Activated CD4-positive, alpha-beta T cell treated with anti-CD3 and anti-CD28 coated beads, Interleukin-10, Interleukin-2, amounts not matched to agents 100 ng/mL and 50 ng/mL, durations not matched to agents 16 hours and 8 hours (primary cell): ENCODE results near the gene RFPL3.
"Not testable (repeated sequence)": the region's sequence is repeated elsewhere in the genome, so short reads cannot be mapped to it uniquely, and the experiment has no call there.

ENCODE experiments used
- DNase-seq: peaks from one replicate; pipeline ENCODE4 v3.0.0-alpha.2; 2020

The RFPL3 gene

DNA sequence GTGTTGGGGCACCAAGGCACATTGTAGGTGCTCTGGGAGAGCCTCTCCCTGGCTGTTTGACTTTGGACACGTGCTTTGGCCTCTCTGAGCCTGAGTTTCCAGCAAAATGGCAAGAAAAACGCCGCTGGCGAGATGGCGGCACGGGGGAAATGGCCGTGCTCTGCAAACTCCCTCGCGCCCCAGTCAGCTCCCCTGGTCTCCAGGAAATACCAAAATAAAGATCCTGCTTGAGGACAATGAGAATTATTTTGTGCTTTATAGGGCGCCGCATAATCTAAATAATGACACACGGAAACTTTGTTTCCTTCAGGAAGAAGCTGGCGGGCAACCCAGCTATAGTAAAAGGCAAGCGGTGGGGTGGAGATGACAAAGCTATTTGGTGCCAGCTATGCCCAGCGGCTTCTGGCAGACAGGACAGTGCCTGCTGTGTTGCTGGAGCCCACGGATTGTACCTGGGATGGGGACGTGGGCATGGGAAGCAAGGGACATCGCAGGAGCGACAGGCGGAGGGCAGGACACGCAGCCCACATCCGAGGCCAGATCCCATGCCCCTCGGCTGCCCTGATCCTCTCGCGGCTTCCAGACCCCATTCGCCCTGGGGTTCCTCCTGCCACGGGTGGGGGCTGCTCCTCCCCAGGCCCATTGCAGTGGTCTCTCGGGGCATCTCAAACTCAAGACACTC is 26.3 kb upstream of the RFPL3 start:
- DNase-seq: no peak

DNA sequence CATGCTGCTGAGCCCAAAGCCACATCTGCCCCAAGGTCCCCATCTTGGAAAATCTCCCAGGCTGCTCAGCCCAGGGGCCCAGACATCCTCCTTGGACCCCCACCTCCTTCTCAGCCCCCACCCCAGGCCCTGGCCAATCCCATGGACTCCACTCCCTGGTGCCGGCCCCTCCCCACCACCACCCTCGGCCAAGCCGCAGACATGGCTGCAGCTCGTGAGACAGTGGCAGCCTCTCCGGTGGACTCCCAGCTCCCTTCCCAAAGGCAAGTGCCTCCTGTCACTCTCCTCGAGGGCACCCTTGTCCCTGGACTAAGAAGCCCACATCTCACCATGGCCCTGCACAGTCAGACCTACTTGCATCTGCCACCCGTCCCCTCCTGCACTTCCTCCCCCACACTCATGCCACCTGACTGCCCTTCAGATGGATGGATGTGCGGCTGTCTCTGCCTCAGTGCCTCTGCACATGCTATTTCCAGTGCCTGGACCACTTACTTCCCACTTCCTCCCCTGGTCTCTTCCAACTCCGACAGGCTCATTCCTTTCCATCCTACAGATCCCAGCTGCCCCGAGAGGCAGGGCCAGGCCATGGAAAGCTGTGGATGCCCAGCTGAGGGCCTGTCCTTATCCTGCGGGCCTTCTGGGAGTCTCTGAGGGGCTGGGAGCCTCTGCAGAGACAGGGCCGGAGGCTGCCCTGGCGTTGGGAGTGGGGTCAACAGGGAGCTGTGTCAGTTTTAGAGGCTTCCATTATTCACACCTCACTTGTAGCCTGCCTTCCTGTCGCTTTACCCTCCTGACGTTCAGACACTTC is 25.5 kb upstream of the RFPL3 start:
- DNase-seq: no peak

DNA sequence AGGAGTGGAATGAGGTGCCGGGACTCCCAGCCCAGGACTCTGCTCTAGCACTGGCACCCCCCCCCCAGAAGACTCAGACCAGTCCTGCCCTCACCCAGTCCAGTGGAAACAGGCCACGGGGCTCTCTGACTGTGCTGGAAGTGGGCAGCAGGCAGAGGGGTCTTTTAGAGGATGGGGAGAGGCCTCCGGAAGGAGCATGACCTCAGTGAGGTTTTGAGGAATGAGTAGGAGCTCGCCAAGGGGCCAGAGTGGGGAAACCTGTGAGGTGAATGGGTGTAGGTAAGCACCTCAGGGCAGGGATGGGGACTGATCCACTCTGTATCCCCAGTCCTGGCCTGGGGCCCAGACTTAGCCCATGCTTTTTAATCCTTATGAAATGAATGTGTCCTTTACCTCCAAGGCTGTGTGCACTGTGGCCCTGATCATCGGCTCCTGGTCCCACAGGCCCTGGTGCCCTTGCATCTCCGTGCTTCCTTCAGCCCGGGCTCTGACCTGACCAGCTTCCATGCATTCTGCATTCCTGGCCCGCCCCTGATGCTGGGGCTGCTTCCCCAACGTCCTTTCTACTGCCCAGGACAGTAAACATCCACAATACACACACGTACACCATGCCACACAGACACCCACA is 24.4 kb upstream of the RFPL3 start:
- no peak for DNase-seq

DNA sequence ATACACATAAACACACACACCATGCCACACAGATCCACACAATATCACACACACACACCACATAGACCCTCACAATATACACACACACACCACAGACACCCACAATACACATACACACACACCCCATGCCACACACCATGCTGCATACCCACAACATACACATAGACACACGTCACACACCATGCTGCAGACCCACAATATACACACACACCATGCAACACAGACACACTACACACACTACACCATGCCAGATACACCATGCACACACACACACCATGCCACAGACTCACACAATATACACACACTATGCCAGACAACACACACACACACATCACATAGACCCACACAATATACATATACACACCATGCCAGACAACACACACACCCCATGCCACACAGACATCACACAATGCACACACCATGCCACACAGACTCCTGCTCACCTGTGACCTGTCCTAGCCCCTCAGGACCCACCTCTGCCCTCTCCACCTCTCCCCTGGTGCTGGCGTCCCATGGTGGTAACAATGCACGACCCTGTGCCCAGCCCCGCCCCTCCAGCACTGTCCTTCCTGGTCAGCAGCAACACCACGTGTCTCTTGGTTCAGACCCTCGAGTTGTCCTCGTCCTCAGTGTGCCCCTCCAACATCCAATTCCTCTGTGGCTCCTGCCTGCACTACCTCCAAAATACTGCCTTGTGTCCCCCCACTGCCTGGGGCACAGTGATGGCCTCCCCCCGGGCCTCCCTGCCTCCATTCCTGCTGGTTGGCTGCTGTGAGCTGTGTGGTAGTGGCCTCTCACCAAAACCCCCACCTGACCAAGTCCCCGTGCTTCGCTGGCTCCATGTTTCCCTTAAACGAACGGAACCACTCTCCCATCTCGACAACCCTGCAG is 23.7 kb upstream of the RFPL3 start:
- DNase-seq: no peak

DNA sequence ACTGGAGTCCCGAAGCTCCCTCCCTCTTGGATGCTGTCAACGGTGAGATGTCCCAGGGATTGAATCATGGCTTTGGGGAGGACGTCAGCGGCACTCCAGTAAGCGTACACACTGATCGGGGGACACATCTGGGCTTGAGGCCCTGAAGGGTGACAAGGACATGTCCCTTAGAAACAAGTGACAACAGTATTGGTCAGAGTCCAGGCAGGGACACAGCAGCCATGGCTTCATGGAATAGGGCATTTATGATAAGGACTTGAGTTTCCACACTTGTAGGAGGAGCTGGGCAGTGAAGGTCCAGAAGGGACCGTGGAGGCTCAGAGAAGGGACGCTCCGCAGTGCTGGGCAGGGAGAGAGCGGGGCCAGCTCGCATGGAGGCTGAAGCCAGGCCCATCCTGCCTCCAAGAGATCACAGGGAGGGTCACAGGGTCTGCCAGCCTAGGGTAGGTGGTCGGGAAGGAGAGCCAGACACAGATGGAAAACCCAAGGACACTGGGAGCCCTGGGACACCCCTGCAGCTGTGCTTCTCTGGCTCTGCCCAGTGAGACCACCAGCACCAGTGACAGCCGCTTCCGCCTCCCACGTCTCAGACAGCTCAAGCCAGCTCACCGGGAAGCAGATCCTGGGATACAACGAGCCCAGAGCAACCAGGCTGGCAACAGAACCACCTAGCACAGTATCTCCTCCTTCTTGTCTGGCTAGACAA is 22.9 kb upstream of the RFPL3 start:
- no peak for DNase-seq

DNA sequence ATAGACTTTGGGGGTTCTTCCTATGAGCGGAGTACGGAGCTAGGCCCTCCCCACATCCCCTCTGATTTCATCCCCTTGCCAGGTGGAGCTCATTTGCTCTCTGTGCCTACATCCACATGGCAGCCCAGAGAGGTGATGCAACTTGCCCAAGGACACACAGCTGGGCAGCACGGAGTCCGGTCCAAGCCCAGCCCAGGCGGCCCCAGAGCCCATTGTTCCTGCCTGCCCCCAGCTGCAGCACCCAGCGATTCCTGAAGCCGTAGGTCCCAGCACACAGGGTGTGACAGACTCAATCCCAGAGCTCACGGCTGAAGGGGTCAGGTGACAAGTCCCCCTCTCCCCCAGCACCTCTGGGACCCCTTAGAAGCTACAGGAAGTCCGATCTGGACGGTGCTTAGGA is 22.2 kb upstream of the RFPL3 start:
- DNase-seq: no peak

DNA sequence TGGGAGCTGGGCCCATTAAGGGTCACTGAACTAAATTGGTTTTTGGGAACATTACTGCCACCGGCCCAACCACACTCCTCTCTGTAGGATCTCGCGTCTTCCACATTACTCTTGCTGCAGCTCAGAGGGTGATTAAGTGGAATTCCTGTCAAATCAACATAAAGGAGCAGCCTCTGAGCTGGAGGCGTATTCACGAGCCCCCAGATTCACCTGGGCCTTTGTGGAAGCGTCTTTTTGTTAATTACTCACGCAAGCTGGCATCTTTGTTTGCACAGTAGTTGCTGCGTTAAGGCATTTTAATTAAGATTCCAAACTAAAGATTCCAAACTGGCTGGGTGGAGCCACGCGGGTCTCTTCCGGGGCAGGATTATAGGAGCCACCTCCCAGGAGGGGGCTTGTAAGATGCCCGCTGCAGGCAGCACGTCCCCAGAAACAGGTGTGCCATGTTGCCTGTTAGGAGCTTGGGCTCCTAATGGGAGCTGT is 21.5 kb upstream of the RFPL3 start:
- no peak for DNase-seq

DNA sequence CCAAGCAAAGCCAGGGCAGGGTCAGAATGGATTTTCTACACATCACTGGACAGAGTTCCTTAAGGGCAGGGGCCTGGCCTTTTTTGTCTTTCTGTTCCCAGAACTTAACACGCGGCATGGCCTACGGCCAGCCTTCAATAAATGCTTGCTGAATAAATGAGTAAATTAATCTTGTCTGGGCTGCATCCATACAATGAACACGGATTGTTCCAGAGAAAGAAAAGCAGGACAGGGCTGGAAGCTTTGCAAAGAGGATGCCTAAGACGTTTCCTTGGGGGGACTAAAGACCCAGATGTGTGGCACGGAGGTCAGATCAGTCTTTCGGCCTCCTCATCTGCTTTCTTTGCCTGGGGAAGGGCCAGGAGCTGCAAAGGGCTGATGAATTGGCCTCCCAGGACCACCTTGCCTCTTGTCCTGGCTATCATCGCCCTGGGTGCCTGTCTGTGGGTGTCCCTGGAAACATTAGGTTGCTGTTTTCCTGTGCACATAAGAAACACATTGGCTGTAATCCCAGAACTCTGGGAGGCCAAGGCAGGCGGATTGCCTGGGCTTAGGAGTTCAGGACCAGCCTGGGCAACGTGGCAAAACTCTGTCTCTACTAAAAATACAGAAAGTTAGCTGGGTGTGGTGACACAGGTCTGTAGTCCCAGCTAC is 20.8 kb upstream of the RFPL3 start:
- DNase-seq: no peak

DNA sequence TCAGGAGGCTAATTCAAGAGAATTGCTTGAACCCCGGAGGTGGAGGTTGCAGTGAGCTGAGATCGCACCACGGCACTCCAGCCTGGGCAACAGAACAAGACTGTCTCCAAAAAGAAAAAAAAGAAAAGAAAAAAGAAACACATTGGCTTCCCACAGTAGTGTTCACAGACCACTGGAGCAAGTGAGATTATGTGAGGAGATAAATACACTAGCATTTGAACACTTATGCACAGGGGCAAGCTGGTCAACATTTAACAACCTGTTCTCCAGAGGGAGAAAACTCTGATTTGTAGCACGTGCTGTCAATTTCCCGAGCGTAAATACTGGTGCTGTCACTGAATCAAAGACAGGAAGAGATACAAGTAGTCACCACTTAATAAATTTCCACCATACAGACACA is 20.2 kb upstream of the RFPL3 start:
- DNase-seq: not testable (repeated sequence)

DNA sequence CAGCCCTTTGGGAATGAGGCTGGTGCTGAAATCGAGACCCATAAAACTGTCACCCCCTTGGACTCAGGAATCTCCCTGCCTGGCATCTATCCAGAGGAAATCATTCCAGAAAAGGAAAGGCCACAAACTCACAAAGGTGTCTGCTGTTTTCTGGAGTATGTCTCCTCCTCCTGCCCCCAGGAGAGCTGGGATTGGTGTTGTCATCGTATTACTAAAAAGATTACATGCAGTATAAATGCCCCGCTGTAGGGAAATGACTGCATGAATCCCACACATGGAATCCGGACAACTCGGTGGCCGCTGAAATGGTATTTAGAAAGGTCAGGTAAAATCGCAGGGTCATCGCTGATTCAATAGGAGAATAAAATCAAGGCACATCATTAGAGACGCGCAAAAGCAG is 18.9 kb upstream of the RFPL3 start:
- DNase-seq: no peak

DNA sequence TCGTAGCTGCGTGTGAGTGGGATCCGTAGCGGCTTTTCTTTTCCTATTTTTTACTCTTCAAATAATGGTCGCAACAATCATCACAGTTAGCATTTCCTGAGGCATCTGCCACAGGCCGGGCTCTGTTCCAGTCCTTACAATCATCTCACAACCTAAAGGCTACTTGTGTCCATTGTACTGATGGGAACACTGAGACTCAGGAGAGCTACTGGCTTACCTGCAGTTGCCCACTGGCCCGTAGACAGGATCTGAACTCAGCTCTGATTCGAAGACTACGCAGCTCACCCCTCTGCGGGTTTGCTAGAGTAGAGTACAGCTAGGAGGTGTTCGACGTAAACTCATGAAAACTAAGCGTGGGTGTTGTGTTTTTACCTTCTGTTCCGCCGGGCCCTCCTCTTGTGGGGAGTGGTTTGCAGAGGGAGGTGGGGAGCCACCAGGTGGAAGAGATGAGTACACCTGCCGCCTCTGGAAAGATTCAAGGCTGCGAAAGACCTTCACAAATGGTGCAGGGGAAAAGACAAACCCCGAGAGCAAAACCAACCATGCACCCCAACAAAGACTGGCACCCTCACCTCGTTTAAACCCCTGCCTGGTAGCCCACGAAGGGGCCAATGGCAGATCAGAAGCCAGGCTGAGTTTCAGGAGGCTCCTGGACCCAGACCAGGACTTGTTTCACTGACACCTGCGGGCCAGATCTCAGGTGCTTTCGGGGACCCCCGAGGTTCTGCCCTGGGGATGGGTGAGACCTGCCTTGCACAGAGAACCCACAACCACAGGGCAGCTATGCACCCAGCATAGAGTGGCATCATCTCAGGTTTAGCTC is 18.3 kb upstream of the RFPL3 start:
- DNase-seq: no peak

DNA sequence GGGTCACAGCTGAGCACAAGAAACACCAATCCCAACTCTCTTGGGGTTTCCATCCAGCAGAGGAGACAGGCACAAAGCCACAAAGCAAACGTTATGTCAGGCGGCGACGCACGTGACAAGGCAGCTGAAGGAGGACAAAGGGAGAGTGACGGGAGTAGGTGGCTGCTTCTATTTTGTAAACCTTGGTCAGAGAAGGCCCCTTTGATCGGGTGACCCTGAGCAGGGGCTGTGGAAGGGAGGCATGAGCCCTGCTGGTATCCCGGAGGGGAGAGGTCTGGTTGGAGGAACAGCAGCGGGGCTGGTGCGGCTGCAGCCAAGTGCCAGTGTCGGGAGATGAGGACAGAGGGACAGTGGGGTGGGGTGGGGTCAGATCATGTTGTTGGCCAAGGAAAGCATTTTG is 17.3 kb upstream of the RFPL3 start:
- no peak for DNase-seq

DNA sequence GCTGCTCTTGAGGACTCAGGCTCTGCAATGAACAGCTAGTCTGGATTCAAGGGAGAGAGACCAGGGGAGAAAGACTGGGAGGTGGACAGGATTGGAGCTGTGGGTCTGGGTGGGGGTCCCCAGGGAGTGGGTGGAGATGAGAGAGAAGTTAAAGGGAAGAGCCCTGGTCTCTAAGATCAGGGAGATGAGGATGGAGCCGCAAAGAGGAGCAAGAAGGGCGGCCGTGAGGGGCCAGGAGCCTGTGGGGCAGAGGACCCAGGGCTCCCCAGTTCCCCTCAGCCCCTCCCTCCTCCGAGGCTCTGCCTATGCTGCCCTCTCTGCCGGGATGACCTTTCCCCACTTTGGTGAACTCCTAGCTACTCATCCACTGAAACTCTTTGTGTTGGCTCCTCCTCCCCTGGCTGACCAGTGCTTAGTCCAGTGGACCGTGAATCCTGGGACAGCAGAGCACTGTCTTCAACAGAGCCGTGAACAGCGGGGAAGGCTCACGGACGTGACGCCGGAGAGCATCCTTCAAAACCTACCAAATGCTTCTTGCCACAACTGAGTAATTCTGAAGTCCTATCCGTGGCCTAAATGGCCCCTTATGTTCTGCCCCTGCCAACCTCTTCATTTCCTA is 16.4 kb upstream of the RFPL3 start:
- no peak for DNase-seq

DNA sequence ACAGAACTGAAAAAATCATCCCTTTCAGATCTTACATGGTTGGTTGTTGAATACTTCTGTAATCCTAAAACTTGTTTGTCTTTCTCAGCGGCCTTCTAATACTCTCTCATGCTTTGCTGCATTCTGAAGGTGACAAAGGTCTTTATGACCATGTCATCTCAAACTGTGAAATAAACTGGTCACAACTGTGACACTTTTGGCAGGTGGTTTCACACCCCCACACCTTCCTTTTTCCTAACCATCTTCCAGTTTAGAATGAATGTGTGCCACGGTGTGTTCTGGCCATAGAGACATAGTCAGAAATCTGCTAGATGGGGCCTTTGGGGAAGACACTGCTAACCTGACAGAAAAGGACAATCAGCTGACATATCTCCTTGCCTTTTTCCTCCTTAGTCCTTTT is 14.7 kb upstream of the RFPL3 start:
- peak; percentile 32 for DNase-seq

DNA sequence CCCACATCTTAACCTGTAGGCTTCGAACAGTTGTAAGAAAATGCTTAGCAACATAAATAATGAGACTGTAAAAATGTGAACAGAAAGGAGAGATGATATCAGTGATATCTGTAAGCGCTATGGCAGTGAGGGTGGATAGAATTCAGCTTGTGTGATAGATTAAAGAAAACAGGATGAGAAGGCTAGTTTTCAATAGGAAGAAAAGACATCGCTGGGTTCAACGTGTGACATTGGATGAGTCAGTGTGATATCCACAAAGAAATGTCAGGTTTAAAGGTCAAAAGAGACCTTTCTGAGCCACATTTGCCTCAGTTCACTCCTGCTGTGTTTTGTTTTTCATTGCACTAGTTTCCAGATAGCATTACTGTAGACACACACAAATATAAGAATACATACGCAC is 13.7 kb upstream of the RFPL3 start:
- DNase-seq: peak; percentile 16

DNA sequence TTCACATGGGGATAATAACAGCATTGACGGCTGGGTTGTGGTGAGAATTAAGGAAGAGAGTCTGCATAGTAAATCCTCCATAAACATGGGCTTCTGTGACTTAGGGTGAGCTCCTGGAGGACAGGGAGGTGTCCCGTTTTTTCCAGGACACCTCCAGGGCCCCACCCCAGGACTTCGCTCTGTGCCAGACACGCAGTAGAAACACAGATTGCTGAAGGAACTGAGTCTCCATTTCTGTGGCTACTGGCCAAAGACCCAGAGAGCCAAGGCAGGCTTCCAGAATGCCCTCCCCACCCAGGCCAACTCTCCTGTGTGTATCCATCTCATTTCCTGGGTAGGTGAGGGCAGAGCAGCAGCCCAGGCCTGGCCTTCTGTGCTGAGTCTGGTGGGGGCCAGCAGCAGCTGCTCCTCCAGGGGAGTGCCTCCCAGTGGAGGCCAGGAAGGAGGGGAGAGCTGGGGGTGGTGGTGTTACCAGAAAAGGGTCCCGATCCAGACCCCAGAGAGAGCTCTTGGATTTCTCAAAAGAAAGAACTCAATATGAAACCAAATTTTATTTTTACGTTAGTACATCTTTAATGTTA is 9.5 kb upstream of the RFPL3 start:
- no peak for DNase-seq

DNA sequence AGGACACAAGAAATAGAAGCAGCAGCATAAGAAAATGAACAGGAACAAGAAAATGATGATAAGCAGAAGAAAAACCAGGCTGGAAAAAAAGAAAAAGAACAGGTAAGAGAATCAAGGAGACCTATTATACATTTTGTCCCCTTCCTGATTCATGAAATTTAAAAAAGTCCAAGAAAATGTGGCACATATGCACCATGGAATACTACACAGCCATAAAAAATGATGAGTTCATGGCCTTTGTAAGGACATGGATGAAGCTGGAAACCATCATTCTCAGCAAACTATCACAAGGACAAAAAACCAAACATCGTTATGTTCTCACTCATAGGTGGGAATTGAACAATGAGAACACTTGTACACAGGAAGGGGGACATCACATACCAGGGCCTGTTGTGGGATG is 5.8 kb upstream of the RFPL3 start:
- DNase-seq: not testable (repeated sequence)

DNA sequence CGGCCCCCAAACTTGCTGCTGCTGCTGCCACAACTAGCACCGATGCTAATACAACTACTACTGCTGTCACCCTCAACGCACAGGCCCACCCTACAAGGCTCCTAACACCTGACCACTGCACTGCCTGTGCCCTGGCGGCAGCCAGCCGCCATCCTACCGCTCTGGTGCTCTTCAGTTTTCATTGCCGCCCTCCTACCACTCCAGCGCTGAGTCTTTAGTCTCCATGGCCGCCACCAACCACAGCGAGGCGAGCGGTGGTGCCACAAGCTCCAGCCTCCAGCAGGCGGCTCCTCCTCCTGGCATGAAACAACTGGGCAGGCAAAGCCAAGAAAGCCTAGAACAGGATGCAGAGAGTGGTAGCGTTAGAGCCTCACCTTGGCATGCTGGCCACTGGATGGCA is 5.0 kb upstream of the RFPL3 start:
- no peak for DNase-seq

DNA sequence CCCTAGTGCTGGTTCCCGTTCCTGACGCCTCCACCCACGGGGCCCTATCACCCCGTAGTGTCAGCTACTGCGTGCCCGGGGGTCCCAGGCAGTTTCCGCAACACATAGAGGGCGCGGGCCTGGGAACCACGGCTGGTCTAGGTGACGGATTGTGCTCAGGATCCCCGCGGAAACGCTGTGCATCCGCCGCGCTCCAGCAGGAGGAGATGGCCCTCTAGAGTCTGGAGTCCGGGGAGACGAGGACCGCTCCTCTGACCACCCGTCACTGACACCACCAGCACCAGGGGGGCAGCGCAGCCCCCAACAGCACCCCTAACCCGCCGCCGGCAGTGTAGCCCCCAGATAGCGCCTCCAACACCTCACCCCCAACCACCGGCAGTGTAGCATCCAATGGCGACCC is 4.4 kb upstream of the RFPL3 start:
- no peak for DNase-seq

DNA sequence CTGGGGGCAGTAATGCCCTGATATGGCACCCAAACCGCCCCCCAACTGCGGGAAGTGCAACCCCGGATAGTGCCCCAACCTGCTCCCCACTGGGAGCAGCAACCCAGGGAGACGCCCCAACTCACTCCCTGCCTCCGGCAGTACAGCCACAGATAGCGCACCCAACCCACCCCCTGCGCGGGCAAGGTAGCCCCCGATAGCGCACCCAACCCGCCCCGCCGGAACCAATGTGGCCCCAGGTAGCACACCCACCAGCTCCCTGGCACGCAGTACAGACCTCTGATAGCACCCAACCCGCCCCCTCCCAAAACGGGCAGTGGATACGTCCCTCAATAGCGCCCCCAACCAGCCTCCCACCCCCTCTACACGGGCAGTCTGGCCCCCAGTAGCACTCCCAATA is 3.8 kb upstream of the RFPL3 start:
- DNase-seq: no peak
